NCI-H146 (cell line): ENCODE measurements around the gene PURA.

Experiments
- DNase-seq: peaks from one replicate; lab custom pipeline; 2025; lab: John Stamatoyannopoulos, UW

Gene PURA

DNA sequence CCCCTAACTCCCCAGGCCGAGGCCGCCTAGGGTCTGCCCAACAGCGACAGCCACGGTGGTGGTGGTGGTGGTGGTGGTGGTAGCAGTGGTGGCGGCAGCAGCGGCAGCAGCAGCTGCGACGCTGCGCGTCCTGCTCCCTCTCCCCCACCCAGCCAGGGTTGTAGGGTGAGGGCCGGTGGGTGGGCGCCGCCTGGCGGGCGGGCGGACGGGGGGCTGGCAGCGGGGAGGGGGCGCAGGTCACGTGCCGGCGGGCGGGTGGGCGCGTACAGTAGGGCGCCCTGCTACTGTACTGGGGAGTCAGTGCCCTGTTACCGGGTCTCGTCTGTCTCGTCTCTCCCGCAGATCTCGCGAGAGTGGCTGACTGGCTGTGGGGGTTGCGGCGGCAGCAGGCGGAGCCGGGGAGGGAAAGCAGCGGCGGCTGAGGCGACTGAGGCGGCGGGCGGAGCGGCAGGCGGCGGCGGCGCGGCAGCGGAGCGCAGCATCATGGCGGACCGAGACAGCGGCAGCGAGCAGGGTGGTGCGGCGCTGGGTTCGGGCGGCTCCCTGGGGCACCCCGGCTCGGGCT lies at the start of gene PURA:
PURA (plus strand) TSS at position 411 of the 565 bp plus-strand sequence; CDS start at position 484, 73 bp downstream.
- peak; percentile 86 for DNase-seq

- DNase-seq = no peak
Measured at GRCh38 chr5:140072812-140073211, 41.1 kb upstream of the PURA start.

GRCh38 chr5:140073296-140073695 lies 40.6 kb upstream of the PURA start:
- DNase-seq = no peak

DNA sequence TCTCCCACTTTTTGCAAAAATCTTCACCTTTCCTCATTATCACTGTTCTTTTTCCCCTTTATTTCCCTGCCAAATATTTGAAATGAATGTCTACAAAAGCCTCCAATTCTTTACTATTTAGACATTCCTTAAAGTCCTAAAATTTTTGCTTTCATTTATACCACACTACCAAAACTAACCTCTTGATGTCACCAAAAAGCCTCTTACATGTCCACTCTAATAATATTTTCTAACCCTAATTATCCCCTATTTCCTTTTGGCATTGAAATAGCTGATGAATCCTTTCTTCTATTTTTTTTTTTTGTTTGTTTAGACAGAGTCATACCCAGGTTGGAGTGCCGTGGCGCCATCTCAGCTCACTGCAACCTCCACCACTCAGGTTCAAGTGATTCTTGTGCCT lies 38.5 kb upstream of the PURA start:
- peak; percentile 1 for DNase-seq

GRCh38 chr5:140076142-140076541 lies 37.8 kb upstream of the PURA start:
- DNase-seq = no peak

GRCh38 chr5:140076788-140077187 lies 37.1 kb upstream of the PURA start:
- DNase-seq = no peak

- no peak for DNase-seq
Measured at GRCh38 chr5:140083120-140083519, 30.8 kb upstream of the PURA start.

- DNase-seq = no peak
Measured at GRCh38 chr5:140083650-140084049, 30.3 kb upstream of the PURA start.

GRCh38 chr5:140084541-140084940 lies 29.4 kb upstream of the PURA start:
- no peak for DNase-seq

- no peak for DNase-seq
Measured at GRCh38 chr5:140090251-140090650, 23.7 kb upstream of the PURA start.

DNA sequence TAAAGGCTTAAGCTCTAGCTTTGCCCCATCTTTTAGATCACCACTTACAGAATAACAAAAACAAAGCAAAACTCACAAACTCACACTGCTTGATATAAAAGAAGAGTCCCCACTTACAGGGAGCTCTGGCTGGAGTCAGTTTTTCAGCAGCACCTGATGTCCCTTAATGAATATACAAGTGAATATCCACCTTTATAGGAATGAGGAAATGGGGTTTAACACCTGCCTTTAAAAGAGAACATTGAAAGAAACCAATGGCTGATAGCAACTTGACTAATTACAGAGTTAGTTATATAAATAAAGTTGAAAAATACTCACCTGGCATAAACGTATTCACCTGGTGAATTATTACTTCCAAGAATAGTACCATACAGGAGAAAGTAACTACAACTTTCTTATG lies 20.7 kb upstream of the PURA start:
- DNase-seq = no peak

DNA sequence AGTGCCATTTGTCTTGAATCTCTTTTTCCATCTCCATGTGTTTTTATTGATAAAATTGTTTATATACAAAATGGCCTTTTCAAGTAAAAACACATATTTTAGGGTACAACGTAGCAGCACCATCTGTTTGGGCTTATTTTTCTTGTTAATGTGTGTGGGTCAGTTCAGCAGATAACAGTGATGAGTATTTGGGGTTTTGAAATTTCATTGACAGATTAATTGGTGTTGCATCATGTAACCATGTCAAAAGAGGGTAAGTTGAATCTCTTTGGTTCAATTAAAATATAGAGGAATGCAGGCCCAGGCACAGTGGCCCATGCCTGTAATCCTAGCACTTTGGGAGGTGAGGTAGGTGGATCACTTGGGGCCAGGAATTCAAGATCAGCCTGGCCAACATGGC lies 20.0 kb upstream of the PURA start:
- no peak for DNase-seq

GRCh38 chr5:140094889-140095288 lies 19.0 kb upstream of the PURA start:
- no peak for DNase-seq

GRCh38 chr5:140101179-140101578 lies 12.7 kb upstream of the PURA start:
- DNase-seq = no peak

GRCh38 chr5:140103154-140103553 lies 10.8 kb upstream of the PURA start:
- DNase-seq = no peak

- DNase-seq = no peak
Measured at GRCh38 chr5:140104100-140104499, 9.8 kb upstream of the PURA start.

DNA sequence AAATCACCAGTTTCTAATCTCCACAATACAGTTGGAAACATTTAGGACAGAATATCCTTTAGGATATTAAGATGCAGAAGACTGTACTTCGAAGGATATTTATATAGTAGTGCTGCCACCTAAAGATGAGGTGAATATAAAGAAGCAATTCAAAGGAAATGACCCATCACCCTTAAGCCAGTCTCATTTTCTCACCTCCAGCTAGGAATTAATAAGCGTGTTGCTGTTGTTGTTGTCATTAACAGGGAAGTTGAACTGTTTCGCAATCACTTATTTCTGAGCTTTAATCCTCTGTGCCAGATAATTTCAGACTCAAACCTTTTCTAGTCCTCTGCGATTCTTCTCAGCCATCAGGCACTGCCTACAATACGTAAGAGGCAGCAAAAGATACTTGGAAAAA lies 7.8 kb upstream of the PURA start:
- no peak for DNase-seq

- DNase-seq = no peak
Measured at GRCh38 chr5:140106805-140107311, 7.1 kb upstream of the PURA start.

GRCh38 chr5:140107312-140108092 lies 6.4 kb upstream of the PURA start:
- DNase-seq = peak; percentile 90

DNA sequence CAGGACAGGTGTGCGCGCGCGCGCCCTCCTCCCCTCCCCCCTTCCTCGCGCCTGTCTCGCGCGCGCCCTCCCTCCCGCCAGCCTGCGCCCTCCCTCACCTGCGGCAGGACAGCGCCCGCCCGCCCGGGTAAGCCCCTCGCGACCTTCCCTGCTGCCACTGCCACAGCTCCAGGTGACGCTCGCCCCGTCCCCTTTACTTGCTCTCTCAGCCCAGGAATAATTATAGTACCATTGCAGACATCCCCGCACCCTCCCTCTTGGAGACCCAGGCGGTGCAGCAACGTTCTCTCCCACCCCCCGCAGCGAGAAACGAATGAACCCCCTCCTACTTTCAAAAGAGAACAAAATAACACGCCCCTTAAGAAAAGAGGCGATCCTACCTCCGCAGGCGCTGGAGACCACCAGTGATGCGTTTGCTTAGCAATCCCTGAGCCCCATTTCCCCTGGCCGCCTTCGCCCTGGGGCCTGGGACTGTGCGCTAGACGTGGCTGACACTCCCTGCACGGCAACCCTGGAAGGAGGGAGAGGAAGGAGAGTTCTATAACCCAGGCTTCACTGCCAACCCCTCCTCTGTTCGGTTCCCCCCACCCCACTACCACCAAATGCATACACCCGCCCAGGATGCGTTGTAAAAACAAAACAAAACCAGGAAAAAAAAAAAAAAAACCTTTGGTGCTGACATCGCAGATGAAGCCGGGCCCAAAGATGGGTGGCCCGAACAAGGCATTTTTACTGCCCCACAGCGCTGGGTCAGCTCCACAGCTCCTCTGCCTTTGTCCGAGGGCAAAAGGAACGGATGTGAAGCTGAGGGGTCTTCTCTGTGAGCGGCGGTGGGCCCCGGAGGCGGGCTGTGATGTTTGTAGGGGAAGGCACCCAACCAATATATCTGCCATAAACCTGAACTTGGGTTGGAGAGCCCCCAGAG lies 5.6 kb upstream of the PURA start:
- DNase-seq = no peak

GRCh38 chr5:140109018-140109758 lies 4.7 kb upstream of the PURA start:
- DNase-seq = no peak
